ES-I3 (cell line): ENCODE results near the gene MAPK6.
"Not testable (repeated sequence)": the region's sequence is repeated elsewhere in the genome, so short reads cannot be mapped to it uniquely, and the experiment has no call there.

ENCODE experiments used
- H3K36me3 ChIP-seq: 2 replicates; pipeline ENCODE4 v1.6.1; 2013; ENCODE audit warnings: mild to moderate bottlenecking, low read length, control low read depth, moderate library complexity; ENCODE audit not compliant: insufficient read depth
- H3K4me1 ChIP-seq: 2 replicates; pipeline ENCODE4 v1.6.1; 2013; ENCODE audit warnings: mild to moderate bottlenecking, control low read depth, low read length; ENCODE audit not compliant: insufficient read depth
- H3K9ac ChIP-seq: 2 replicates; pipeline ENCODE4 v1.6.1; 2013; ENCODE audit warnings: low read depth, mild to moderate bottlenecking, low read length, moderate library complexity
- H3K9me3 ChIP-seq: 2 replicates; pipeline ENCODE4 v1.6.1; 2013; ENCODE audit warnings: mild to moderate bottlenecking, low read length, moderate library complexity; ENCODE audit not compliant: control insufficient read depth, insufficient read depth

MAPK6 gene

GRCh38 chr15:52045795-52046298, 26.8 kb downstream of the MAPK6 start:
- not testable (repeated sequence) for H3K4me1 ChIP-seq, H3K9me3 ChIP-seq, H3K36me3 ChIP-seq, H3K9ac ChIP-seq

GRCh38 chr15:52046552-52046951, 27.5 kb downstream of the MAPK6 start:
- H3K9ac ChIP-seq, H3K36me3 ChIP-seq, H3K9me3 ChIP-seq, H3K4me1 ChIP-seq: not testable (repeated sequence)

- no peaks in the 10 kb centered on the region for H3K9me3 ChIP-seq
- no peak overlapping the region for H3K9ac ChIP-seq
- peaks cover 9% of the 10 kb centered on the region; the same call in 1 of the 2 replicates for H3K36me3 ChIP-seq
- H3K4me1 ChIP-seq, result no peaks in the 10 kb centered on the region
Observed at GRCh38 chr15:52050416-52050815, 31.4 kb downstream of the MAPK6 start.

GRCh38 chr15:52052066-52052935, 33.3 kb downstream of the MAPK6 start:
- Histone ChIP-seq H3K36me3 (peaks cover 16% of the 10 kb centered on the region), H3K4me1 (no peaks in the 10 kb centered on the region), H3K9me3 (no peaks in the 10 kb centered on the region), H3K9ac (no peak overlapping the region)

GRCh38 chr15:52054381-52054780, 35.4 kb downstream of the MAPK6 start:
- H3K4me1 ChIP-seq, result no peaks in the 10 kb centered on the region
- no peak overlapping the region for H3K9ac ChIP-seq
- H3K9me3 ChIP-seq, result no peaks in the 10 kb centered on the region
- peaks cover 25% of the 10 kb centered on the region for H3K36me3 ChIP-seq

- H3K9ac ChIP-seq, H3K4me1 ChIP-seq, H3K9me3 ChIP-seq: not testable (repeated sequence)
- H3K36me3 ChIP-seq, result peaks cover 26% of the 10 kb centered on the region
Observed at GRCh38 chr15:52054858-52055257, 35.8 kb downstream of the MAPK6 start.

GRCh38 chr15:52056001-52056400, 37.0 kb downstream of the MAPK6 start:
- Histone ChIP-seq H3K9me3 (no peaks in the 10 kb centered on the region), H3K36me3 (peaks cover 26% of the 10 kb centered on the region), H3K4me1 (no peaks in the 10 kb centered on the region), H3K9ac (no peak overlapping the region)

GRCh38 chr15:52056496-52056895, 37.5 kb downstream of the MAPK6 start:
- no peaks in the 10 kb centered on the region for H3K9me3 ChIP-seq
- peaks cover 26% of the 10 kb centered on the region for H3K36me3 ChIP-seq
- H3K4me1 ChIP-seq, result no peaks in the 10 kb centered on the region
- no peak overlapping the region for H3K9ac ChIP-seq

GRCh38 chr15:52057996-52058395, 39.0 kb downstream of the MAPK6 start:
- H3K9me3 ChIP-seq, result no peaks in the 10 kb centered on the region
- H3K9ac ChIP-seq, result no peak overlapping the region
- H3K36me3 ChIP-seq, result peaks cover 28% of the 10 kb centered on the region
- H3K4me1 ChIP-seq, result no peaks in the 10 kb centered on the region

- Histone ChIP-seq H3K4me1 (no peaks in the 10 kb centered on the region), H3K9me3 (no peaks in the 10 kb centered on the region), H3K9ac (no peak overlapping the region), H3K36me3 (peaks cover 31% of the 10 kb centered on the region)
Observed at GRCh38 chr15:52060501-52060900, 41.5 kb downstream of the MAPK6 start.

GRCh38 chr15:52066842-52067544, 48.0 kb downstream of the MAPK6 start:
- Histone ChIP-seq H3K4me1 (no peaks in the 10 kb centered on the region), H3K9ac (no peak overlapping the region), H3K36me3 (peaks cover 5% of the 10 kb centered on the region), H3K9me3 (no peaks in the 10 kb centered on the region)

GRCh38 chr15:52067545-52067926, 48.5 kb downstream of the MAPK6 start:
- H3K9me3 ChIP-seq, result no peaks in the 10 kb centered on the region
- no peaks in the 10 kb centered on the region for H3K4me1 ChIP-seq
- no peak overlapping the region for H3K9ac ChIP-seq
- peaks cover 5% of the 10 kb centered on the region for H3K36me3 ChIP-seq

- Histone ChIP-seq H3K9me3 (no peaks in the 10 kb centered on the region), H3K9ac (no peak overlapping the region), H3K36me3 (peaks cover 2% of the 10 kb centered on the region), H3K4me1 (no peaks in the 10 kb centered on the region)
Observed at GRCh38 chr15:52068004-52068615, 49.1 kb downstream of the MAPK6 start.

- Histone ChIP-seq H3K9ac (no peak overlapping the region), H3K36me3 (no peaks in the 10 kb centered on the region), H3K4me1 (no peaks in the 10 kb centered on the region), H3K9me3 (no peaks in the 10 kb centered on the region)
Observed at GRCh38 chr15:52069559-52069958, 50.5 kb downstream of the MAPK6 start.
